GM23248 (cell line): ENCODE data around the gene NEUROG1.

Experiments
- EZH2 ChIP-seq: fragments of 200-600 bp; sonication (generic); IDR thresholded peaks from 2 replicates; pipeline ENCODE4 v1.6.1; 2018; ENCODE audit warnings: antibody characterized with exemption, mild to moderate bottlenecking; ENCODE audit not compliant: insufficient read depth, poor library complexity, severe bottlenecking
- EZH2phosphoT487 ChIP-seq: fragments of 200-600 bp; sonication (generic); IDR thresholded peaks from 2 replicates; pipeline ENCODE4 v1.6.1; 2018; ENCODE audit warnings: antibody characterized with exemption, moderate library complexity, mild to moderate bottlenecking, low read depth; ENCODE audit not compliant: insufficient read depth

GRCh38 chr5:135502836-135503520 is 32.8 kb downstream of the NEUROG1 start:
- TF ChIP-seq EZH2 (no peak), EZH2phosphoT487 (no peak)
